ENCODE results near the gene IZUMO1. TPM values are rescaled to one million over a fixed set of nuclear protein-coding genes. Genes with fewer than 3 reads are reported as not detected.
"Not testable (repeated sequence)": the region's sequence is repeated elsewhere in the genome, so short reads cannot be mapped to it uniquely, and the experiment has no call there.

IZUMO1 gene
- total RNA-seq, 2 experiments from 2014 or later, result 0.10 TPM; not detected in 1

DNA sequence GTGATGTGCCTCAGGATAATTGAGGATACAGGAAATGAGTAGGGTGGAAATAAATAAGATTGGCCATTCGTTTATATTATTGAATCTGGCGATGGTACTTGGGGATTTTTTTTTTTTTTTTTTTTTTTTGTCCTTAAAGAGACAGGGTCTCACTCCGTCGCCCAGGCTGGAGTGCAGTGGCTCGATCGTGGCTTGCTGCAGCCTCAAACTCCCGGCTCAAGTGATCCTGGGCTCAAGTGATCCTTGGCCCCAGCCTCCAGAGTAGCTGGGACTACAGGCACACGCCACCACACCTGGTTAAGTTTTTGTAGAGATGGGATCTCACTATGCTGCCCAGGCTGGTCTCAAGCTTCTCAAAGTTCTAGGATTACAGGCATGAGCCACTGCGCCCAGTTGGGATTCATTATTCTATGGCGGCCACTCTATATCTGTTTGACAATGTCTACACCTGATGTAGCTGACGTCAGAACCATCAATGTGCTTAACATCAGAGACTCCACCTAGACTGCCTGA, 24.5 kb downstream of the IZUMO1 start:
- Mint-ChIP-seq H3K27ac (peak overlapping the region; percentile 33), H3K36me3 (ENCODE audit: low read depth) (peaks cover 20% of the 10 kb centered on the region), H3K27me3 (no peaks in the 10 kb centered on the region), H3K4me3 (no peak overlapping the region), H3K9me3 (peaks cover 17% of the 10 kb centered on the region), H3K4me1 (peaks cover 39% of the 10 kb centered on the region)
- ChIA-PET CTCF (interaction anchor here (0.5 to 0.9 kb wide), 2 partner anchors 77 to 92 kb away, joined by 3 read pairs; partner anchors contain the start of gene CA11), POLR2A (no interaction called here)
- DNase-seq, result no peak

- DNase-seq, result peak; percentile 96
- Mint-ChIP-seq H3K36me3 (ENCODE audit: low read depth) (peaks cover 10% of the 10 kb centered on the region), H3K27me3 (no peaks in the 10 kb centered on the region), H3K4me3 (peak overlapping the region; percentile 88), H3K4me1 (peaks cover 30% of the 10 kb centered on the region), H3K9me3 (peaks cover 10% of the 10 kb centered on the region), H3K27ac (peak overlapping the region; percentile 98)
- ChIA-PET POLR2A (interaction anchor here (0.6 kb wide), 1 partner anchor 56 kb away, joined by 13 read pairs; no protein-coding TSS in a partner anchor), CTCF (interaction anchor here (1.4 kb wide), 1 partner anchor 18 kb away, joined by 4 read pairs; no protein-coding TSS in a partner anchor)
Observed at GRCh38 chr19:48720613-48721296, 26.0 kb downstream of the IZUMO1 start.

DNA sequence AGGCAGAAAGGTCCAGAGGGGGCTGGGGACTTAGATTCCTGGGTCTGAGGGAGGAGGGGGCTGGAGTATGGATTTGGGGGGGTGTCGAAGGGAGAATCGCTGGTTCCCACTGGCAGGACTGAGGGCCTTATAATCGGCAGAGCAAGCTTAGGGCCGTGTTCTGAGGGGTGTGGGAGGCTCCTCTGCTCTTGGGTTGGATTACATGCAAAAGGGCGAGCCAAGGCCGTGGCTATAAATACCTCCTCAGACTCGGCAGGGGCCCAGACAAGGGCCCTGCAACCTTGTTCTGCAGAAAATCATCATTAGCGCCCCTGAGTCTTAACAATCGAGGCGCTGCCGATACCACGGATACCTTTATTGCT, 26.5 kb downstream of the IZUMO1 start:
- CTCF ChIA-PET, result interaction anchor here (1.4 kb wide), 1 partner anchor 19 kb away, joined by 4 read pairs; no protein-coding TSS in a partner anchor
- peaks cover 6% of the 10 kb centered on the region for H3K36me3 Mint-ChIP-seq (ENCODE audit: low read depth)
- peaks cover 6% of the 10 kb centered on the region for H3K9me3 Mint-ChIP-seq
- no peaks in the 10 kb centered on the region for H3K27me3 Mint-ChIP-seq
- POLR2A ChIA-PET, result interaction anchor here (0.6 kb wide), 1 partner anchor 56 kb away, joined by 13 read pairs; no protein-coding TSS in a partner anchor
- peaks cover 28% of the 10 kb centered on the region for H3K4me1 Mint-ChIP-seq
- DNase-seq, result no peak
- H3K4me3 Mint-ChIP-seq, result peak overlapping the region; percentile 88
- H3K27ac Mint-ChIP-seq, result peak overlapping the region; percentile 98

- H3K9me3 Mint-ChIP-seq, result no peaks in the 10 kb centered on the region
- H3K4me3 Mint-ChIP-seq, result peak within 1 kb of the TSS; percentile 88
- ChIA-PET POLR2A (no interaction called here), CTCF (no interaction called here)
- no peak for DNase-seq
- no peaks in the 10 kb centered on the region for H3K27me3 Mint-ChIP-seq
- no peaks in the 10 kb centered on the region for H3K36me3 Mint-ChIP-seq (ENCODE audit: low read depth)
- peaks cover 27% of the 10 kb centered on the region for H3K4me1 Mint-ChIP-seq
- H3K27ac Mint-ChIP-seq, result peak within 1 kb of the TSS; percentile 98
Observed at GRCh38 chr19:48719263-48720171, 27.2 kb downstream of the IZUMO1 start, which contains the start of gene MAMSTR. MAMSTR (minus strand) TSS chr19:48719725; CDS start chr19:48719031, 694 bp downstream.

GRCh38 chr19:48718711-48719231, 27.9 kb downstream of the IZUMO1 start:
- H3K9me3 Mint-ChIP-seq, result no peaks in the 10 kb centered on the region
- no peak overlapping the region for H3K27ac Mint-ChIP-seq
- POLR2A ChIA-PET, result no interaction called here
- H3K27me3 Mint-ChIP-seq, result no peaks in the 10 kb centered on the region
- H3K4me1 Mint-ChIP-seq, result peaks cover 30% of the 10 kb centered on the region
- H3K4me3 Mint-ChIP-seq, result no peak overlapping the region
- H3K36me3 Mint-ChIP-seq (ENCODE audit: low read depth), result no peaks in the 10 kb centered on the region
- no peak for DNase-seq
- CTCF ChIA-PET, result no interaction called here

DNA sequence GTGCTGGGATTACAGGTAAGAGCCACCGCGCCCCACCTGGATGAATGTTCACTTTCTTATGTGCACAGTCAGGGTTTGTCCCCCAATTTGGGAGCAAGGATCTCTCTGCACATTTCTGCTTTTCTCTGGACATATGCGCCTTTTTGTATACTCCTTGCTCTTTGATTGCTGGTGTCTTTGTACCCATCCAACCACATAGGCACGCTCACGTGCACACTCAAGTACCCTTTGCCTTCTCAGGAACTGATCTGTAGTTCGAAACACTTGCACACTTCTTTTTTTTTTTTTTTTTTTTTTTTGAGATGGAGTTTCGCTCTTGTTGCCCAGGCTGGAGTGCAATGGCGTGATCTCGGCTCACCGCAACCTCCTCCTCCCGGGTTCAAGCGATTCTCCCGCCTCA, 28.6 kb downstream of the IZUMO1 start:
- H3K4me1 Mint-ChIP-seq, result peaks cover 35% of the 10 kb centered on the region
- H3K27me3 Mint-ChIP-seq; H3K36me3 Mint-ChIP-seq (ENCODE audit: low read depth); DNase-seq; POLR2A ChIA-PET; H3K27ac Mint-ChIP-seq; H3K4me3 Mint-ChIP-seq; H3K9me3 Mint-ChIP-seq: not testable (repeated sequence)
- CTCF ChIA-PET, result interaction anchor here (1.0 kb wide), 1 partner anchor 8 kb away, joined by 3 read pairs; no protein-coding TSS in a partner anchor

DNA sequence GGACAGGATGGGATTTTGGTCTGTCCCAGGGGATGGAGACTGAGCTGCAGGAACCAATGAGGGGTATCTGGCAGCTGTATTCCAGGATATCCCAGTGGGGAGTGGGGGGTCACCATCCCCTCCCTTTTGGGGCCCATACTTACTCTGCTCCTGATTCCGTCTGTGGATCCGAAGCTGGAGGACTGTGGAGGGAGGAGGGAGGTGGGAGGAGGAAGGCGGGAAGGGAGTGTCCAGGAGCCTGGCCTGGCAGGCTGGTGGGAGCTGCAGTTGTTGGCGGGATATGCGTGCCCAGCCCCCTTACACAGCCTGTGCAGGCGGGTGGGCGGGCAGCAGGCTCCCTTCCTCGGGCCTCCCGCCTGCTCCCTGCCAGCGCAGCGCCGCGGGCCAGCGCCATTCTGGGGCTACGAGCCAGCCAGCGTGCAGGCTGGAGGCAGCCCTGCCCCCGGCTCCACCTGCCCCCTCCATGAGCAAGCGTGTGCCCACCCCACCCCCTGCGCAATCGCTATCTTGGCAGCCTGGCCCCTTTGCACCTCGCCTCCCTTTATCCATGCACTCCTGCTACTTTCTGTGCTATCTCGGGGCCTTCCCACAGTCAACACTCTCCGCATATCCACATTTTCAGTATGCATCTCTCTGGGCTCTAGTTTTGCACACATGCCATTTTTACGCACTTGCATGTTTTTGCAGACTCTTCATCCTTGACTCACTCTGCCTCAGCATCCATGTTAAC, 30.0 kb downstream of the IZUMO1 start:
- ChIA-PET POLR2A (no interaction called here), CTCF (interaction anchor here (1.0 to 1.6 kb wide), 3 partner anchors 9 to 277 kb away, joined by 3 to 6 read pairs (median 4); partner anchors contain the start of genes GYS1, RASIP1 and RUVBL2)
- H3K4me1 Mint-ChIP-seq, result peaks cover 39% of the 10 kb centered on the region

GRCh38 chr19:48715681-48716171, 31.0 kb downstream of the IZUMO1 start:
- no peak for DNase-seq
- Mint-ChIP-seq H3K36me3 (ENCODE audit: low read depth) (peaks cover 3% of the 10 kb centered on the region), H3K4me1 (peaks cover 33% of the 10 kb centered on the region), H3K4me3 (peak overlapping the region; percentile 13), H3K27me3 (no peaks in the 10 kb centered on the region), H3K27ac (peak overlapping the region; percentile 73), H3K9me3 (no peaks in the 10 kb centered on the region)
- ChIA-PET CTCF (interaction anchor here (1.6 kb wide), 1 partner anchor 278 kb away, joined by 6 read pairs; the partner anchor contains the start of genes GYS1 and RUVBL2), POLR2A (no interaction called here)

More for the DNA sequence above, 30.0 kb downstream of the IZUMO1 start:
- Mint-ChIP-seq H3K36me3 (ENCODE audit: low read depth) (no peaks in the 10 kb centered on the region), H3K27me3 (no peaks in the 10 kb centered on the region), H3K4me3 (no peak overlapping the region), H3K27ac (no peak overlapping the region), H3K9me3 (no peaks in the 10 kb centered on the region)
- no peak for DNase-seq

GRCh38 chr19:48714759-48715675, 31.7 kb downstream of the IZUMO1 start:
- no peak for DNase-seq
- peak overlapping the region; percentile 75 for H3K4me3 Mint-ChIP-seq
- no peaks in the 10 kb centered on the region for H3K9me3 Mint-ChIP-seq
- H3K36me3 Mint-ChIP-seq (ENCODE audit: low read depth), result peaks cover 3% of the 10 kb centered on the region
- ChIA-PET POLR2A (no interaction called here), CTCF (interaction anchor here (0.7 to 2.3 kb wide), 4 partner anchors 10 to 279 kb away, joined by 3 to 8 read pairs (median 6); partner anchors contain the start of genes GYS1 and RUVBL2)
- no peaks in the 10 kb centered on the region for H3K27me3 Mint-ChIP-seq
- peak overlapping the region; percentile 92 for H3K27ac Mint-ChIP-seq
- H3K4me1 Mint-ChIP-seq, result peaks cover 27% of the 10 kb centered on the region

- peak; percentile 99 for DNase-seq
- POLR2A ChIA-PET, result no interaction called here
- Mint-ChIP-seq H3K27ac (peak overlapping the region; percentile 92), H3K4me1 (peaks cover 27% of the 10 kb centered on the region), H3K9me3 (no peaks in the 10 kb centered on the region), H3K36me3 (ENCODE audit: low read depth) (peaks cover 3% of the 10 kb centered on the region), H3K27me3 (no peaks in the 10 kb centered on the region), H3K4me3 (peak overlapping the region; percentile 75)
- CTCF ChIA-PET, result interaction anchor here (0.7 to 3.8 kb wide), 7 partner anchors 10 to 144 kb away, joined by 3 to 10 read pairs (median 6); no protein-coding TSS in a partner anchor
Observed at GRCh38 chr19:48713864-48714755, 32.6 kb downstream of the IZUMO1 start.

All from activated CD4-positive, alpha-beta T cell treated with anti-CD3 and anti-CD28 coated beads, Interleukin-2, amount 10 ng/mL, durations not matched to agents 7 days and 5 days (primary cell).